IMR-90 (cell line): ENCODE data around the gene BTN3A1. TPM values are rescaled to one million over a fixed set of nuclear protein-coding genes. Genes with fewer than 3 reads are reported as not detected.
A peak's percentile ranks its signal among the peaks of the same experiment; 100 is the strongest.

ENCODE experiments used
- ATAC-seq: fragments of 200-7000 bp; cut with Tn5 transposase; 2 replicates; pipeline ENCODE4 v1.9.1; 2020; ENCODE audit warnings: low read depth, mild to moderate bottlenecking, moderate library complexity
- BruUV-seq: library from RNA; stranded (reverse); fragments of 400-500 nt; replicated peaks from 2 replicates; lab custom pipeline; 2021; lab: Mats Ljungman, UMichigan
- CTCF ChIA-PET: fragments of 300-600 bp; formaldehyde crosslinking; extraction: SDS; loops from one replicate; lab custom pipeline; 2021; ENCODE audit warnings: antibody characterized with exemption; lab: Yijun Ruan, JAX
- POLR2A ChIA-PET: fragments of 300-600 bp; sonication (Branson Sonifier 250); formaldehyde crosslinking; loops from one replicate; lab custom pipeline; 2022; ENCODE audit warnings: antibody characterized with exemption; ENCODE audit not compliant: unreplicated experiment; lab: Charles Lee
- DNase-seq: peaks from one replicate; pipeline ENCODE4 v3.0.0; 2013
- H2AFZ ChIP-seq: replicated peaks from 2 replicates; pipeline ENCODE3; 2013; ENCODE audit warnings: low read length, mild to moderate bottlenecking; ENCODE audit not compliant: poor library complexity
- H2AK5ac ChIP-seq: 2 replicates; pipeline ENCODE4 v1.6.1; 2013; ENCODE audit warnings: low read depth, low read length, inconsistent platforms
- H2AK9ac ChIP-seq: replicated peaks from 2 replicates; pipeline ENCODE3; 2013; ENCODE audit warnings: mild to moderate bottlenecking, low read depth, low read length, moderate library complexity; ENCODE audit not compliant: poor library complexity
- H2BK120ac ChIP-seq: 2 replicates; pipeline ENCODE4 v1.6.1; 2013; ENCODE audit warnings: low read depth, low read length, inconsistent platforms
- H2BK15ac ChIP-seq: 3 replicates; pipeline ENCODE4 v1.6.1; 2013; ENCODE audit warnings: low read depth, low read length, inconsistent platforms
- H2BK20ac ChIP-seq: 2 replicates; pipeline ENCODE4 v1.6.1; 2013; ENCODE audit warnings: low read depth, mild to moderate bottlenecking, inconsistent platforms, low read length, moderate library complexity
- H2BK5ac ChIP-seq: 2 replicates; pipeline ENCODE4 v1.6.1; 2013; ENCODE audit warnings: mild to moderate bottlenecking, low read depth, low read length, inconsistent platforms; ENCODE audit not compliant: poor library complexity, severe bottlenecking
- H3K14ac ChIP-seq: replicated peaks from 2 replicates; pipeline ENCODE4 v1.6.1; 2013; ENCODE audit warnings: low read depth, low read length, inconsistent platforms
- H3K18ac ChIP-seq: 2 replicates; pipeline ENCODE4 v1.6.1; 2013; ENCODE audit warnings: low read depth, low read length, control low read depth
- H3K23ac ChIP-seq: 2 replicates; pipeline ENCODE4 v1.6.1; 2013; ENCODE audit warnings: low read depth, low read length, inconsistent platforms
- H3K27ac ChIP-seq: 2 replicates; pipeline ENCODE4 v1.5.1; 2013; ENCODE audit warnings: mild to moderate bottlenecking, control low read depth, low read length; ENCODE audit not compliant: insufficient read depth
- H3K27me3 ChIP-seq: 2 replicates; pipeline ENCODE4 v1.6.1; 2013; ENCODE audit warnings: low read length; ENCODE audit not compliant: control insufficient read depth, insufficient read depth
- H3K36me3 ChIP-seq: 2 replicates; pipeline ENCODE4 v1.6.1; 2013; ENCODE audit warnings: low read length, mixed read lengths; ENCODE audit not compliant: control insufficient read depth, insufficient read depth
- H3K4ac ChIP-seq: 2 replicates; pipeline ENCODE4 v1.6.1; 2013; ENCODE audit warnings: low read depth, low read length, inconsistent platforms
- H3K4me1 ChIP-seq: 2 replicates; pipeline ENCODE4 v1.6.1; 2013; ENCODE audit warnings: low read length, mixed read lengths; ENCODE audit not compliant: control insufficient read depth, insufficient read depth
- H3K4me2 ChIP-seq: 2 replicates; pipeline ENCODE4 v1.6.1; 2013; ENCODE audit warnings: low read depth, mild to moderate bottlenecking, control low read depth, low read length, moderate library complexity
- H3K4me3 ChIP-seq: 2 replicates; pipeline ENCODE4 v1.5.1; 2013; ENCODE audit warnings: low read depth, mild to moderate bottlenecking, control low read depth, low read length, moderate library complexity; ENCODE audit not compliant: insufficient read depth
- H3K56ac ChIP-seq: 2 replicates; pipeline ENCODE4 v1.6.1; 2013; ENCODE audit warnings: low read length, inconsistent platforms; ENCODE audit not compliant: insufficient read depth; ENCODE audit errors: extremely low read depth
- H3K79me1 ChIP-seq, 2 experiments: 2 replicates each; pipeline ENCODE4 v1.6.1; 2013; ENCODE audit warnings: low read length in 2 of 2, inconsistent platforms in 1 of 2, low read depth in 1 of 2
- H3K9ac ChIP-seq: 2 replicates; pipeline ENCODE4 v1.6.1; 2013; ENCODE audit warnings: low read depth, low read length, control low read depth
- H3K9me1 ChIP-seq: 2 replicates; pipeline ENCODE4 v1.6.1; 2013; ENCODE audit warnings: low read length, inconsistent platforms; ENCODE audit not compliant: insufficient read depth
- H3K9me3 ChIP-seq: 2 replicates; pipeline ENCODE4 v1.6.1; 2013; ENCODE audit warnings: low read length; ENCODE audit not compliant: control insufficient read depth, insufficient read depth
- H4K20me1 ChIP-seq: 2 replicates; pipeline ENCODE4 v1.6.1; 2013; ENCODE audit warnings: low read length, inconsistent platforms; ENCODE audit not compliant: insufficient read depth
- H4K5ac ChIP-seq: 2 replicates; pipeline ENCODE4 v1.6.1; 2013; ENCODE audit warnings: mild to moderate bottlenecking, low read depth, low read length, control low read depth
- H4K8ac ChIP-seq, 2 experiments: 2 replicates each; pipeline ENCODE4 v1.6.1; 2013; ENCODE audit warnings: low read depth in 2 of 2, low read length in 2 of 2, control low read depth in 1 of 2, inconsistent platforms in 1 of 2
- H4K91ac ChIP-seq: 2 replicates; pipeline ENCODE4 v1.6.1; 2013; ENCODE audit warnings: low read depth, low read length, inconsistent platforms; ENCODE audit not compliant: insufficient read depth
- BHLHE40 ChIP-seq: fragments of 150-350 bp; IDR thresholded peaks from 2 replicates; pipeline ENCODE4 v1.6.1; 2016; ENCODE audit warnings: mild to moderate bottlenecking, low read depth, low read length
- CEBPB ChIP-seq: IDR thresholded peaks from 2 replicates; pipeline ENCODE4 v1.6.1; 2012; ENCODE audit warnings: low read depth, low read length, improper control_type of control experiment
- CHD1 ChIP-seq: IDR thresholded peaks from 2 replicates; pipeline ENCODE4 v1.6.1; 2012; ENCODE audit warnings: low read depth, low read length, improper control_type of control experiment
- ELK1 ChIP-seq: fragments of 150-350 bp; IDR thresholded peaks from 2 replicates; pipeline ENCODE4 v1.6.1; 2016; ENCODE audit warnings: low read depth, mild to moderate bottlenecking, low read length, moderate library complexity, borderline replicate concordance
- FOS ChIP-seq: fragments of 150-350 bp; IDR thresholded peaks from 2 replicates; pipeline ENCODE4 v1.6.1; 2016; ENCODE audit warnings: low read depth, low read length
- MAFK ChIP-seq: IDR thresholded peaks from 2 replicates; pipeline ENCODE4 v1.6.1; 2012; ENCODE audit warnings: low read depth, low read length, improper control_type of control experiment
- MAZ ChIP-seq: IDR thresholded peaks from 2 replicates; pipeline ENCODE4 v1.6.1; 2012; ENCODE audit warnings: low read depth, mild to moderate bottlenecking, low read length, improper control_type of control experiment, moderate library complexity, borderline replicate concordance
- MXI1 ChIP-seq: IDR thresholded peaks from 2 replicates; pipeline ENCODE4 v1.6.1; 2012; ENCODE audit warnings: low read depth, mild to moderate bottlenecking, low read length, moderate library complexity, borderline replicate concordance
- NFE2L2 ChIP-seq: fragments of 150-350 bp; IDR thresholded peaks from 2 replicates; pipeline ENCODE4 v1.6.1; 2016; ENCODE audit warnings: low read depth, mild to moderate bottlenecking, low read length
- POLR2A ChIP-seq: IDR thresholded peaks from 2 replicates; pipeline ENCODE4 v1.6.1; 2012; ENCODE audit warnings: mild to moderate bottlenecking, low read depth, low read length
- RAD21 ChIP-seq: IDR thresholded peaks from 2 replicates; pipeline ENCODE4 v1.6.1; 2012; ENCODE audit warnings: low read length, improper control_type of control experiment
- RCOR1 ChIP-seq: IDR thresholded peaks from 2 replicates; pipeline ENCODE4 v1.6.1; 2012; ENCODE audit warnings: mild to moderate bottlenecking, low read length, improper control_type of control experiment; ENCODE audit not compliant: insufficient replicate concordance
- RFX5 ChIP-seq: IDR thresholded peaks from 2 replicates; pipeline ENCODE4 v1.8.0; 2012; ENCODE audit warnings: low read depth, mild to moderate bottlenecking, low read length, moderate library complexity
- SMC3 ChIP-seq: fragments of 150-350 bp; IDR thresholded peaks from 2 replicates; pipeline ENCODE4 v1.6.1; 2016; ENCODE audit warnings: low read depth, mild to moderate bottlenecking, antibody characterized with exemption, low read length, moderate library complexity
- USF2 ChIP-seq: fragments of 150-350 bp; IDR thresholded peaks from 2 replicates; pipeline ENCODE4 v1.6.1; 2017; ENCODE audit warnings: mild to moderate bottlenecking, antibody characterized with exemption, low read length, low read depth
- WGBS, 2 experiments: methylation state at CpG; one replicate each; pipeline versions ENCODE4 v1.1.5 to v1.1.7; 2013; ENCODE audit warnings: missing lambda C conversion rate in 2 of 2; ENCODE audit not compliant: insufficient read length in 1 of 2; ENCODE audit errors: extremely low coverage in 2 of 2; 5-methylcytosine and 5-hydroxymethylcytosine counted together
- dilution Hi-C: fragments of 300-500 bp; cut with HindIII; formaldehyde crosslinking; loops from one replicate; pipeline ENCODE4 v1.14.3; 2018; ENCODE audit warnings: low sequenced_read_pairs; ENCODE audit not compliant: unreplicated experiment
- in situ Hi-C: fragments of 300-500 bp; cut with MboI; formaldehyde crosslinking; loops from 3 replicates; pipeline ENCODE4 v1.14.3; 2019; ENCODE audit warnings: low sequenced_read_pairs, inconsistent platforms, mixed read lengths
- intact Hi-C: fragments of 100-400 bp; cut with micrococcal nuclease; formaldehyde crosslinking; loops from 2 replicates; pipeline ENCODE4 v1.10.0; 2022
- polyA plus RNA-seq, 3 experiments: library from polyadenylated mRNA; depleted of rRNA; stranded (reverse); fragments of >200 nt; gene quantifications; 2 replicates each; pipeline ENCODE4 v1.2.3, GENCODE V29; 2012; ENCODE audit warnings: low replicate concordance in 1 of 3
- total RNA-seq: library from RNA; depleted of rRNA; stranded (reverse); fragments of >200 nt; gene quantifications from 2 replicates; pipeline ENCODE4 v1.2.3, GENCODE V29; 2012
- TF ChIP-seq, protein P1 (sequence below): conservative IDR thresholded peaks from 2 replicates; pipeline ENCODE4 v1.5.1; 2012; ENCODE audit warnings: mild to moderate bottlenecking, low read depth, low read length, improper control_type of control experiment

The BTN3A1 gene
- total and polyA plus RNA-seq, 2 of the 4 experiments (the other 2 are of a cell fraction): 14.4 to 16.5 TPM

GRCh38 chr6:26432627-26433201, 30.6 kb downstream of the BTN3A1 start:
- H2AK9ac ChIP-seq: no peak overlapping the region
- no peak overlapping the region for H2AFZ ChIP-seq
- H2BK15ac ChIP-seq: no peak overlapping the region
- ATAC-seq (peak; percentile 24; the same call in 1 of the 2 replicates), DNase-seq (peak; percentile 28)
- no peaks in the 10 kb centered on the region for H4K20me1 ChIP-seq
- TF ChIP-seq MXI1 (no peak), POLR2A (no peak), RCOR1 (no peak), MAFK (no peak), CHD1 (no peak), RFX5 (no peak), SMC3 (no peak), RAD21 (no peak), CEBPB (no peak), ELK1 (no peak), NFE2L2 (no peak), MAZ (no peak), FOS (no peak), USF2 (no peak), BHLHE40 (no peak)
- TF ChIP-seq, protein P1, sequence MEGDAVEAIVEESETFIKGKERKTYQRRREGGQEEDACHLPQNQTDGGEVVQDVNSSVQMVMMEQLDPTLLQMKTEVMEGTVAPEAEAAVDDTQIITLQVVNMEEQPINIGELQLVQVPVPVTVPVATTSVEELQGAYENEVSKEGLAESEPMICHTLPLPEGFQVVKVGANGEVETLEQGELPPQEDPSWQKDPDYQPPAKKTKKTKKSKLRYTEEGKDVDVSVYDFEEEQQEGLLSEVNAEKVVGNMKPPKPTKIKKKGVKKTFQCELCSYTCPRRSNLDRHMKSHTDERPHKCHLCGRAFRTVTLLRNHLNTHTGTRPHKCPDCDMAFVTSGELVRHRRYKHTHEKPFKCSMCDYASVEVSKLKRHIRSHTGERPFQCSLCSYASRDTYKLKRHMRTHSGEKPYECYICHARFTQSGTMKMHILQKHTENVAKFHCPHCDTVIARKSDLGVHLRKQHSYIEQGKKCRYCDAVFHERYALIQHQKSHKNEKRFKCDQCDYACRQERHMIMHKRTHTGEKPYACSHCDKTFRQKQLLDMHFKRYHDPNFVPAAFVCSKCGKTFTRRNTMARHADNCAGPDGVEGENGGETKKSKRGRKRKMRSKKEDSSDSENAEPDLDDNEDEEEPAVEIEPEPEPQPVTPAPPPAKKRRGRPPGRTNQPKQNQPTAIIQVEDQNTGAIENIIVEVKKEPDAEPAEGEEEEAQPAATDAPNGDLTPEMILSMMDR: no peak
- H2AK5ac ChIP-seq: no peak overlapping the region
- H3K27ac ChIP-seq: no peak overlapping the region
- H4K8ac ChIP-seq: no peak overlapping the region
- intact Hi-C loops (no loop called here), dilution Hi-C loops (no loop called here), in situ Hi-C loops (no loop called here)
- no peak overlapping the region for H2BK5ac ChIP-seq
- no peak overlapping the region for H3K23ac ChIP-seq
- ChIA-PET POLR2A (no interaction called here), CTCF (interaction anchor here (0.6 kb wide), 1 partner anchor 140 kb away, joined by 6 read pairs; no protein-coding TSS in a partner anchor)
- no peak overlapping the region for H3K4ac ChIP-seq
- H4K5ac ChIP-seq: no peak overlapping the region
- BruUV-seq: no TSS peak
- H2BK120ac ChIP-seq: no peak overlapping the region
- 80% methylated on average over 1 of the region's 5 CpGs; no CpG with 5 or more reads in 1 of the 2 experiments for WGBS, 2 experiments
- H3K79me1 ChIP-seq: peaks cover 0 to 13% of the 10 kb centered on the region in 2 experiments; a peak in 1 of 4 replicates
- H3K56ac ChIP-seq: no peak overlapping the region
- no peak overlapping the region for H3K9ac ChIP-seq
- H3K4me2 ChIP-seq: no peak overlapping the region
- H3K4me3 ChIP-seq: no peak overlapping the region
- no peak overlapping the region for H2BK20ac ChIP-seq
- H3K36me3 ChIP-seq: peaks cover 24% of the 10 kb centered on the region
- H3K9me1 ChIP-seq: peaks cover 8% of the 10 kb centered on the region; the same call in 1 of the 2 replicates
- no peak overlapping the region for H4K91ac ChIP-seq
- H3K14ac ChIP-seq: no peak overlapping the region
- no peaks in the 10 kb centered on the region; the same call in 1 of the 2 replicates for H3K9me3 ChIP-seq
- H3K18ac ChIP-seq: no peak overlapping the region
- peaks cover 3% of the 10 kb centered on the region; the same call in 1 of the 2 replicates for H3K4me1 ChIP-seq
- no peaks in the 10 kb centered on the region for H3K27me3 ChIP-seq
